ENCODE measurements around the gene IMP3.
A peak's percentile ranks its signal among the peaks of the same experiment; 100 is the strongest.

DNA sequence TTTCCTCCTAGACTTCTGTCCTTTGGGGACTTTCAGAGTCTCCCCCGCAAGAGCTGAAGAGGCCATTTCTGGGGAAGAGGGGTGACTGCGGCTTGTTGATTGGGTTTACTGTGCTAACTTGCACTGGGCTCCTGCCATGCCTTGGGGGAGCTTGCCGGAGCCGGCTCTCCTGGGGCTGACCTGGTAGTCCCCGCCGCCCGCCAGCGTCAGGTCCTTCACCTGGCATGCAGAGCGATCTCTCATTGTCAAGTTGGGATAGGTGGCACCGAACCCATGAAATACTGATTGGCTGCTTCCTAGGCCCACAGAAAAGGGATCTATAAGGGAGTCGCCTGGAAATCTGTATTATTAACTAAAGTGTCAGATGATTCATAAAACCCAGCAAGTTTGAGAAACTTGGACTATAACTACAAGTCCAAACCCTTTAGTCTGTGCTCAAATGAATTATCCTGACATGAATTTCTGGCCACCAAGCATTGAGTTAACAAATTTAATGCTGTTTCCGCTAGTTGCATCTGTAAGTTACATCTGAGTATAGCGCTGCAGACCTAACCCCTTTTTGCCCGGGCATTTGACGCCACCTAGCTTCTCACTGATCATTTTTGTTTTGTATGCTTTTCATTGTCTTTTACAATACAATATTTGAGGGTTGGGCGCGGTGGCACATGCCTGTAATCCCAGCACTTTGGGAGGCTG is 607 bp upstream of the IMP3 start:
- TF ChIP-seq, protein P1, sequence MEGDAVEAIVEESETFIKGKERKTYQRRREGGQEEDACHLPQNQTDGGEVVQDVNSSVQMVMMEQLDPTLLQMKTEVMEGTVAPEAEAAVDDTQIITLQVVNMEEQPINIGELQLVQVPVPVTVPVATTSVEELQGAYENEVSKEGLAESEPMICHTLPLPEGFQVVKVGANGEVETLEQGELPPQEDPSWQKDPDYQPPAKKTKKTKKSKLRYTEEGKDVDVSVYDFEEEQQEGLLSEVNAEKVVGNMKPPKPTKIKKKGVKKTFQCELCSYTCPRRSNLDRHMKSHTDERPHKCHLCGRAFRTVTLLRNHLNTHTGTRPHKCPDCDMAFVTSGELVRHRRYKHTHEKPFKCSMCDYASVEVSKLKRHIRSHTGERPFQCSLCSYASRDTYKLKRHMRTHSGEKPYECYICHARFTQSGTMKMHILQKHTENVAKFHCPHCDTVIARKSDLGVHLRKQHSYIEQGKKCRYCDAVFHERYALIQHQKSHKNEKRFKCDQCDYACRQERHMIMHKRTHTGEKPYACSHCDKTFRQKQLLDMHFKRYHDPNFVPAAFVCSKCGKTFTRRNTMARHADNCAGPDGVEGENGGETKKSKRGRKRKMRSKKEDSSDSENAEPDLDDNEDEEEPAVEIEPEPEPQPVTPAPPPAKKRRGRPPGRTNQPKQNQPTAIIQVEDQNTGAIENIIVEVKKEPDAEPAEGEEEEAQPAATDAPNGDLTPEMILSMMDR (IDR thresholded peaks at IDR 0.05; ENCODE audit: borderline replicate concordance, extremely low read depth, low read length, poor library complexity, severe bottlenecking): peak; percentile 69
- no peak for TF ChIP-seq EZH2 (IDR thresholded peaks at IDR 0.05; ENCODE audit: borderline replicate concordance, low read depth, low read length, severe bottlenecking)
